H1 (cell line): ENCODE measurements around the gene MEI1. TPM values are rescaled to one million over a fixed set of nuclear protein-coding genes. Genes with fewer than 3 reads are reported as not detected.

Experiments used
- CTCF ChIA-PET: fragments of 300-600 bp; sonication (Branson Sonifier 250); formaldehyde crosslinking; loops from one replicate; lab custom pipeline; 2021; ENCODE audit not compliant: partially characterized antibody; lab: Charles Lee
- POLR2A ChIA-PET: fragments of 300-600 bp; sonication (Branson Sonifier 250); formaldehyde crosslinking; loops from one replicate; lab custom pipeline; 2021; ENCODE audit warnings: inconsistent platforms; ENCODE audit not compliant: partially characterized antibody; lab: Charles Lee
- DNase-seq, 2 experiments: peaks; one replicate each; pipeline versions ENCODE4 v3.0.0 to v3.0.0-alpha.2; 2010 to 2022; ENCODE audit warnings: low spot score in 2 of 2, low read depth in 1 of 2, mixed read lengths in 1 of 2
- FAIRE-seq: peaks from 2 replicates; lab custom pipeline; 2011; peaks lifted over from hg19 to GRCh38; lab: Jason Lieb, UNC
- H2AFZ ChIP-seq: 2 replicates; pipeline ENCODE4 v1.8.1; 2012; ENCODE audit warnings: low read length, inconsistent platforms
- H2AK5ac ChIP-seq: 2 replicates; pipeline ENCODE4 v1.6.1; 2013; ENCODE audit warnings: low read depth, low read length
- H2BK120ac ChIP-seq: replicated peaks from 2 replicates; pipeline ENCODE3; 2013; ENCODE audit warnings: low read depth, low read length, inconsistent platforms
- H2BK12ac ChIP-seq: 2 replicates; pipeline ENCODE4 v1.6.1; 2013; ENCODE audit warnings: low read depth, low read length
- H2BK15ac ChIP-seq: 2 replicates; pipeline ENCODE4 v1.6.1; 2013; ENCODE audit warnings: low read length
- H2BK20ac ChIP-seq: 2 replicates; pipeline ENCODE4 v1.6.1; 2013; ENCODE audit warnings: low read length
- H2BK5ac ChIP-seq: 2 replicates; pipeline ENCODE4 v1.6.1; 2013; ENCODE audit warnings: low read depth, low read length
- H3K14ac ChIP-seq: 2 replicates; pipeline ENCODE4 v1.6.1; 2013; ENCODE audit warnings: inconsistent platforms; ENCODE audit not compliant: insufficient read length
- H3K18ac ChIP-seq: 2 replicates; pipeline ENCODE4 v1.6.1; 2013; ENCODE audit warnings: low read length; ENCODE audit errors: extremely low read depth
- H3K23ac ChIP-seq: 2 replicates; pipeline ENCODE4 v1.6.1; 2013; ENCODE audit warnings: inconsistent platforms; ENCODE audit not compliant: insufficient read length
- H3K23me2 ChIP-seq: 2 replicates; pipeline ENCODE4 v1.6.1; 2013; ENCODE audit warnings: low read depth, low read length
- H3K27ac ChIP-seq: 2 replicates; pipeline ENCODE4 v1.6.1; 2011; ENCODE audit warnings: low read depth, low read length, inconsistent platforms
- H3K27me3 ChIP-seq, 4 experiments: replicated peaks in 1 of 4; 1 replicate in 1 of 4; 2 replicates in 3 of 4; pipeline versions ENCODE4 v1.6.1 to v1.8.1; 2011 to 2013; ENCODE audit warnings: low read length in 3 of 4, mild to moderate bottlenecking in 3 of 4, inconsistent platforms in 2 of 4, mixed read lengths in 2 of 4, moderate library complexity in 1 of 4; ENCODE audit not compliant: control insufficient read depth in 3 of 4, insufficient read depth in 3 of 4; ENCODE audit errors: extremely low read depth in 1 of 4
- H3K36me3 ChIP-seq, 4 experiments: 2 replicates each; pipeline versions ENCODE4 v1.6.1 to v1.8.1; 2011 to 2013; ENCODE audit warnings: mild to moderate bottlenecking in 4 of 4, low read length in 3 of 4, moderate library complexity in 2 of 4, control low read depth in 1 of 4, inconsistent platforms in 1 of 4; ENCODE audit not compliant: insufficient read depth in 4 of 4, control insufficient read depth in 2 of 4
- H3K4ac ChIP-seq: replicated peaks from 2 replicates; pipeline ENCODE3; 2013; ENCODE audit warnings: low read length, low read depth, mixed read lengths, inconsistent platforms; ENCODE audit not compliant: insufficient read length
- H3K4me1 ChIP-seq, 4 experiments: replicated peaks in 1 of 4; 1 replicate in 1 of 4; 2 replicates in 3 of 4; pipeline versions ENCODE4 v1.6.1 to v1.8.1; 2011 to 2013; ENCODE audit warnings: low read length in 3 of 4, inconsistent platforms in 2 of 4, mixed read lengths in 1 of 4; ENCODE audit not compliant: insufficient read depth in 4 of 4, control insufficient read depth in 3 of 4
- H3K4me2 ChIP-seq, 2 experiments: 2 replicates each; pipeline versions ENCODE4 v1.6.1 to v1.8.1; 2011 to 2013; ENCODE audit warnings: low read depth in 2 of 2, low read length in 2 of 2, control low read depth in 1 of 2, inconsistent platforms in 1 of 2, mild to moderate bottlenecking in 1 of 2; ENCODE audit not compliant: insufficient read depth in 1 of 2
- H3K4me3 ChIP-seq, 4 experiments: fragments of 200-600, 300-600 bp in 1 of 4; sonication (generic), shearing (Covaris generic), sonication (Bioruptor Twin) in 1 of 4; 2 replicates each; pipeline versions ENCODE4 v1.5.1 to v1.8.1; 2011 to 2016; ENCODE audit warnings: low read length in 4 of 4, low read depth in 3 of 4, control low read depth in 2 of 4, inconsistent platforms in 2 of 4, mild to moderate bottlenecking in 2 of 4, mixed read lengths in 1 of 4, moderate library complexity in 1 of 4; ENCODE audit not compliant: insufficient read depth in 2 of 4; ENCODE audit errors: extremely low read depth in 1 of 4
- H3K56ac ChIP-seq: replicated peaks from 2 replicates; pipeline ENCODE3; 2013; ENCODE audit warnings: low read depth, mild to moderate bottlenecking, mixed read lengths, low read length, inconsistent platforms; ENCODE audit not compliant: insufficient read length
- H3K79me1 ChIP-seq: 2 replicates; pipeline ENCODE4 v1.6.1; 2013; ENCODE audit warnings: low read depth, low read length, control low read depth
- H3K79me2 ChIP-seq, 2 experiments: 2 replicates each; pipeline versions ENCODE4 v1.6.1 to v1.8.1; 2012 to 2013; ENCODE audit warnings: low read length in 2 of 2, mild to moderate bottlenecking in 2 of 2, inconsistent platforms in 1 of 2; ENCODE audit not compliant: insufficient read depth in 2 of 2, control insufficient read depth in 1 of 2
- H3K9ac ChIP-seq, 4 experiments: replicated peaks in 1 of 4; 1 replicate in 1 of 4; 2 replicates in 3 of 4; pipeline versions ENCODE4 v1.6.1 to v1.8.1; 2011 to 2013; ENCODE audit warnings: low read depth in 3 of 4, low read length in 3 of 4, control low read depth in 2 of 4, mild to moderate bottlenecking in 2 of 4, moderate library complexity in 2 of 4, inconsistent platforms in 1 of 4; ENCODE audit errors: extremely low read depth in 1 of 4
- H3K9me3 ChIP-seq, 2 experiments: 2 replicates each; pipeline versions ENCODE4 v1.6.1 to v1.8.1; 2012 to 2013; ENCODE audit warnings: mild to moderate bottlenecking in 2 of 2, moderate library complexity in 2 of 2, control low read depth in 1 of 2, inconsistent platforms in 1 of 2, low read depth in 1 of 2, low read length in 1 of 2, mixed read lengths in 1 of 2; ENCODE audit not compliant: insufficient read depth in 2 of 2
- H4K20me1 ChIP-seq, 2 experiments: replicated peaks in 1 of 2; 2 replicates each; pipeline versions ENCODE3 to v1.8.1; 2011 to 2013; ENCODE audit warnings: inconsistent platforms in 2 of 2, low read length in 2 of 2, mild to moderate bottlenecking in 1 of 2; ENCODE audit not compliant: insufficient read depth in 2 of 2, control insufficient read depth in 1 of 2
- H4K5ac ChIP-seq: 2 replicates; pipeline ENCODE4 v1.6.1; 2013; ENCODE audit warnings: low read length, low read depth, mixed read lengths, inconsistent platforms; ENCODE audit not compliant: insufficient read length
- H4K8ac ChIP-seq: 2 replicates; pipeline ENCODE4 v1.8.0; 2013; ENCODE audit warnings: mild to moderate bottlenecking, moderate library complexity, low read length, inconsistent platforms; ENCODE audit not compliant: insufficient read depth; ENCODE audit errors: extremely low read depth
- H4K91ac ChIP-seq: replicated peaks from 2 replicates; pipeline ENCODE3; 2013; ENCODE audit warnings: low read length, mixed read lengths, inconsistent platforms; ENCODE audit not compliant: insufficient read length
- CBX8 ChIP-seq: fragments of 300-800, 300-1000 bp; sonication (generic); IDR thresholded peaks from 2 replicates; pipeline ENCODE4 v1.7.1; 2016; ENCODE audit warnings: low read depth, low read length, borderline replicate concordance
- CEBPB ChIP-seq: IDR thresholded peaks from 2 replicates; pipeline ENCODE4 v1.6.1; 2012; ENCODE audit warnings: low read depth, low read length
- CHD2 ChIP-seq: IDR thresholded peaks from 2 replicates; pipeline ENCODE4 v1.6.1; 2012; ENCODE audit warnings: low read length, improper control_type of control experiment
- CTBP2 ChIP-seq: IDR thresholded peaks from 2 replicates; pipeline ENCODE4 v1.7.0; 2011; ENCODE audit warnings: borderline replicate concordance, mild to moderate bottlenecking, moderate library complexity, mixed read lengths, low read length; ENCODE audit not compliant: insufficient read depth, insufficient read length
- KDM5A ChIP-seq: fragments of 200-600 bp; IDR thresholded peaks from 2 replicates; pipeline ENCODE4 v1.7.1; 2012; ENCODE audit warnings: mild to moderate bottlenecking, low read length, inconsistent platforms, mixed read lengths
- MAX ChIP-seq: IDR thresholded peaks from 2 replicates; pipeline ENCODE4 v1.6.1; 2012; ENCODE audit warnings: inconsistent platforms
- NRF1 ChIP-seq: IDR thresholded peaks from 2 replicates; pipeline ENCODE4 v1.6.1; 2011; ENCODE audit warnings: mild to moderate bottlenecking, low read depth, low read length, improper control_type of control experiment
- POLR2A ChIP-seq, 2 experiments: IDR thresholded peaks; 1 replicate in 1 of 2; 2 replicates in 1 of 2; pipeline ENCODE4 v1.6.1; 2011; ENCODE audit warnings: low read depth in 2 of 2, low read length in 2 of 2, mild to moderate bottlenecking in 2 of 2; ENCODE audit errors: control extremely low read depth in 1 of 2
- SP1 ChIP-seq: IDR thresholded peaks from 2 replicates; pipeline ENCODE4 v1.6.1; 2011; ENCODE audit warnings: low read depth, low read length
- SP4 ChIP-seq: IDR thresholded peaks from 2 replicates; pipeline ENCODE4 v1.6.1; 2012; ENCODE audit warnings: low read length, inconsistent platforms
- TEAD4 ChIP-seq: IDR thresholded peaks from 2 replicates; pipeline ENCODE4 v1.6.1; 2012; ENCODE audit warnings: low read depth, low read length, inconsistent platforms, mixed read lengths
- YY1 ChIP-seq: IDR thresholded peaks from 2 replicates; pipeline ENCODE4 v1.6.1; 2011; ENCODE audit warnings: low read depth, mild to moderate bottlenecking, low read length
- ZNF274 ChIP-seq: IDR thresholded peaks from 2 replicates; pipeline ENCODE4 v1.7.0; 2012; ENCODE audit warnings: low read length, borderline replicate concordance; ENCODE audit errors: extremely low read depth
- WGBS, 2 experiments: shearing (Covaris generic) in 1 of 2; methylation state at CpG; one replicate each; pipeline versions ENCODE4 v1.1.6 to v1.1.7; 2013 to 2015; ENCODE audit warnings: low lambda C conversion rate in 2 of 2, mixed read lengths in 2 of 2, inconsistent platforms in 1 of 2, low coverage in 1 of 2, missing lambda C conversion rate in 1 of 2; ENCODE audit not compliant: insufficient replicate concordance in 2 of 2, insufficient coverage in 1 of 2, insufficient read length in 1 of 2; ENCODE audit errors: extremely low coverage in 1 of 2, missing lambda C conversion rate in 1 of 2; 5-methylcytosine and 5-hydroxymethylcytosine counted together
- polyA plus RNA-seq, 7 experiments: library from polyadenylated mRNA; depleted of rRNA in 3 of 7; stranded (reverse) in 5 of 7; unstranded in 2 of 7; fragments of >200 nt in 5 of 7; fragments of 200-250 nt in 2 of 7; gene quantifications; 1 replicate in 5 of 7; 2 replicates in 1 of 7; 4 replicates in 1 of 7; pipeline versions ENCODE4 v1.2.1 to v1.2.3, GENCODE V29; 2011 to 2013; ENCODE audit warnings: missing spikeins in 2 of 7, mixed read lengths in 2 of 7
- total RNA-seq: library from RNA; stranded (reverse); fragmentation: NEBNext Ultra II Directional; extraction: Animal tissue kit (Norgen Biotek cat#: 25700); gene quantifications from 2 replicates; pipeline ENCODE4 v1.2.1, GENCODE V29; 2021

MEI1 gene
- total and polyA plus RNA-seq, 2 of the 8 experiments (the other 6 are each of a cell fraction or from before 2014, with no cell fraction given): 0.27 to 0.54 TPM

GRCh38 chr22:41826430-41827383, 127.4 kb downstream of the MEI1 start:
- no peak overlapping the region for H3K23ac ChIP-seq
- ChIA-PET POLR2A (interaction anchor here (0.7 to 2.5 kb wide), 6 partner anchors 11 to 30 kb away, joined by 3 to 9 read pairs (median 3); partner anchors contain the start of gene CCDC134), CTCF (interaction anchor here (0.8 to 2.7 kb wide), 10 partner anchors 13 to 327 kb away, joined by 3 to 12 read pairs (median 4); partner anchors contain the start of gene CENPM)
- H3K56ac ChIP-seq: no peak overlapping the region
- 0 out of 2 replicates have a peak overlapping the region, but pooled peaks have one; percentile 13 for H3K18ac ChIP-seq
- H3K4me2 ChIP-seq: no peak overlapping the region
- H2AFZ ChIP-seq: no peak overlapping the region
- peaks cover 0 to 4% (median 0%) of the 10 kb centered on the region in 4 experiments; a peak in 1 of 8 replicates for H3K36me3 ChIP-seq
- H2BK5ac ChIP-seq: peak overlapping the region; percentile 20
- no peaks in the 10 kb centered on the region; a peak in 1 of 4 replicates for H3K79me2 ChIP-seq
- FAIRE-seq (no peak), DNase-seq (no peak)
- peaks cover 0 to 8% of the 10 kb centered on the region in 2 experiments for H4K20me1 ChIP-seq
- H2BK15ac ChIP-seq: no peak overlapping the region
- H3K79me1 ChIP-seq: peaks cover 5% of the 10 kb centered on the region
- no peak overlapping the region for H3K14ac ChIP-seq
- no peak overlapping the region for H4K5ac ChIP-seq
- no peak overlapping the region; a peak in 1 of 7 replicates for H3K9ac ChIP-seq
- H3K27me3 ChIP-seq: no peaks in the 10 kb centered on the region; a peak in 1 of 7 replicates
- no peak overlapping the region for H3K27ac ChIP-seq
- H3K4ac ChIP-seq: no peak overlapping the region
- no peak overlapping the region for H2AK5ac ChIP-seq
- no peak overlapping the region for H2BK120ac ChIP-seq
- no peaks in the 10 kb centered on the region for H3K23me2 ChIP-seq
- H3K4me1 ChIP-seq: peaks cover 4 to 11% (median 6%) of the 10 kb centered on the region in 4 experiments
- no peaks in the 10 kb centered on the region for H3K9me3 ChIP-seq
- H3K4me3 ChIP-seq: no peak overlapping the region
- 93% methylated on average over 11 of the region's 11 CpGs; no CpG with 5 or more reads in 1 of the 2 experiments for WGBS, 2 experiments
- H2BK20ac ChIP-seq: no peak overlapping the region
- H4K8ac ChIP-seq: no peak overlapping the region
- no peak overlapping the region for H4K91ac ChIP-seq
- H2BK12ac ChIP-seq: peak overlapping the region; percentile 54
- TF ChIP-seq SP4 (no peak), SP1 (no peak), KDM5A (no peak), ZNF274 (no peak), CEBPB (no peak), TEAD4 (no peak), CTBP2 (no peak), NRF1 (no peak), CHD2 (no peak), POLR2A (IDR thresholded peaks at IDR 0.05; ENCODE audit: control extremely low read depth in 1 of 2, low read depth in 2 of 2, low read length in 2 of 2) (no peak), MAX (no peak), CBX8 (no peak), YY1 (no peak)
